K562 (cell line): ENCODE measurements around the gene TXNRD2. TPM values are rescaled to one million over a fixed set of nuclear protein-coding genes. Genes with fewer than 3 reads are reported as not detected.

Source experiments
- BRF2 ChIP-seq: IDR thresholded peaks from 3 replicates; pipeline ENCODE4 v1.6.1; 2011; ENCODE audit warnings: borderline replicate concordance, mild to moderate bottlenecking; ENCODE audit not compliant: insufficient read length, insufficient read depth
- CUX1 ChIP-seq: fragments of 200-800 bp; sonication (Bioruptor generic); IDR thresholded peaks from 2 replicates; pipeline ENCODE4 v1.6.1; 2016; ENCODE audit warnings: missing genetic modification characterization, missing compliant biosample characterization
- HMG20B ChIP-seq: fragments of 250-450 bp; sonication (Bioruptor Pico); IDR thresholded peaks from 2 replicates; pipeline ENCODE4 v1.5.0; 2021; ENCODE audit warnings: mild to moderate bottlenecking
- NFE2 ChIP-seq: IDR thresholded peaks from 2 replicates; pipeline ENCODE4 v1.6.1; 2014; ENCODE audit warnings: antibody characterized with exemption, low read depth
- NR2F6 ChIP-seq: fragments of 450-650 bp; formaldehyde crosslinking; IDR thresholded peaks from 2 replicates; pipeline ENCODE4 v1.4.0; 2020; ENCODE audit warnings: mild to moderate bottlenecking
- POLR2G ChIP-seq: fragments of 200-400 bp; formaldehyde crosslinking; IDR thresholded peaks from 2 replicates; pipeline ENCODE4 v1.6.1; 2017; ENCODE audit warnings: low read depth, mild to moderate bottlenecking, antibody characterized with exemption, low read length, moderate library complexity
- RAD21 ChIP-seq, 2 experiments: fragments of 250-450 bp in 1 of 2; fragments of 450-650 bp in 1 of 2; sonication (Bioruptor Pico) in 1 of 2; formaldehyde crosslinking in 1 of 2; IDR thresholded peaks in 1 of 2; conservative IDR thresholded peaks in 1 of 2; 2 replicates each; pipeline versions ENCODE4 v1.4.0 to v1.8.0; 2020 to 2022; ENCODE audit warnings: mild to moderate bottlenecking in 2 of 2, moderate library complexity in 1 of 2
- RERE ChIP-seq: sonication (generic); formaldehyde crosslinking; IDR thresholded peaks from 2 replicates; pipeline ENCODE4 v1.8.0; 2023; ENCODE audit warnings: missing genetic modification reagents, mild to moderate bottlenecking, borderline replicate concordance
- SMAD2 ChIP-seq: fragments of 150-350 bp; IDR thresholded peaks from 2 replicates; pipeline ENCODE4 v1.6.1; 2014; ENCODE audit warnings: low read depth, mild to moderate bottlenecking, low read length
- ZKSCAN3 ChIP-seq: fragments of 250-450 bp; sonication (Bioruptor Pico); IDR thresholded peaks from 2 replicates; pipeline ENCODE4 v1.4.0; 2020
- ZNF224 ChIP-seq: sonication (generic); formaldehyde crosslinking; IDR thresholded peaks from 2 replicates; pipeline ENCODE4 v1.8.0; 2022; ENCODE audit warnings: mild to moderate bottlenecking, missing genetic modification reagents
- ZNF280A ChIP-seq: fragments of 450-650 bp; IDR thresholded peaks from 2 replicates; pipeline ENCODE4 v1.6.1; 2018; ENCODE audit warnings: mild to moderate bottlenecking, low read depth; ENCODE audit not compliant: partially characterized antibody
- polyA plus RNA-seq, 8 experiments: library from polyadenylated mRNA; depleted of rRNA in 4 of 8; stranded (reverse) in 5 of 8; unstranded in 3 of 8; fragments of >200 nt; fragmentation: Nextera tagmentation in 2 of 8; fragmentation: Illumina TruSeq in 1 of 8; extraction: Ambion mirVana in 2 of 8; extraction: Trizol in 1 of 8; gene quantifications; 2 replicates each; pipeline versions ENCODE4 v1.2.1 to v1.2.3, GENCODE V29; 2011 to 2014; ENCODE audit warnings: inconsistent platforms in 1 of 8, missing spikeins in 1 of 8
- total RNA-seq, 7 experiments: library from RNA; depleted of rRNA in 6 of 7; stranded (reverse); fragments of >200 nt in 6 of 7; fragmentation: Illumina TruSeq in 2 of 7; extraction: Trizol in 2 of 7; gene quantifications; 2 replicates each; pipeline versions ENCODE4 v1.2.1 to v1.2.3, GENCODE V29; 2011 to 2021; ENCODE audit warnings: low replicate concordance in 1 of 7

Gene TXNRD2
- total and polyA plus RNA-seq, 9 of the 15 experiments (the other 6 are each of a cell fraction or from before 2014, with no cell fraction given): 3.3 to 80.2 (median 49.4) TPM

- TF ChIP-seq RERE (CRISPR knock-in tag): no peak
- TF ChIP-seq CUX1: no peak
- TF ChIP-seq POLR2G: peak; percentile 75
- no peak for TF ChIP-seq HMG20B (CRISPR knock-in tag)
- TF ChIP-seq SMAD2: no peak
- no peak for TF ChIP-seq BRF2
- no peak for TF ChIP-seq ZNF224 (CRISPR knock-in tag)
- peak; percentile 30 for TF ChIP-seq ZNF280A
- peak; percentile 88 for TF ChIP-seq NFE2
- TF ChIP-seq NR2F6 (CRISPR knock-in tag): no peak
- peak in 1 of 2 experiments; percentile 30; a peak in 1 of 4 replicates for TF ChIP-seq RAD21 (CRISPR knock-in tag; conservative IDR thresholded peaks at IDR 0.05 in 1 of 2, IDR thresholded peaks at IDR 0.05 in 1 of 2)
- no peak for TF ChIP-seq ZKSCAN3 (CRISPR knock-in tag)
These were observed 33.5 kb upstream of the TXNRD2 start (continued) for GRCh38 chr22:19974935-19975706.
